ENCODE results near the gene MYPOP. TPM values are rescaled to one million over a fixed set of nuclear protein-coding genes. Genes with fewer than 3 reads are reported as not detected.

Gene MYPOP
- total and polyA plus RNA-seq, 2 donors (not counting 3 experiments of a cell fraction or from before 2014, with no cell fraction given) = 3.9 to 9.0 TPM

DNA sequence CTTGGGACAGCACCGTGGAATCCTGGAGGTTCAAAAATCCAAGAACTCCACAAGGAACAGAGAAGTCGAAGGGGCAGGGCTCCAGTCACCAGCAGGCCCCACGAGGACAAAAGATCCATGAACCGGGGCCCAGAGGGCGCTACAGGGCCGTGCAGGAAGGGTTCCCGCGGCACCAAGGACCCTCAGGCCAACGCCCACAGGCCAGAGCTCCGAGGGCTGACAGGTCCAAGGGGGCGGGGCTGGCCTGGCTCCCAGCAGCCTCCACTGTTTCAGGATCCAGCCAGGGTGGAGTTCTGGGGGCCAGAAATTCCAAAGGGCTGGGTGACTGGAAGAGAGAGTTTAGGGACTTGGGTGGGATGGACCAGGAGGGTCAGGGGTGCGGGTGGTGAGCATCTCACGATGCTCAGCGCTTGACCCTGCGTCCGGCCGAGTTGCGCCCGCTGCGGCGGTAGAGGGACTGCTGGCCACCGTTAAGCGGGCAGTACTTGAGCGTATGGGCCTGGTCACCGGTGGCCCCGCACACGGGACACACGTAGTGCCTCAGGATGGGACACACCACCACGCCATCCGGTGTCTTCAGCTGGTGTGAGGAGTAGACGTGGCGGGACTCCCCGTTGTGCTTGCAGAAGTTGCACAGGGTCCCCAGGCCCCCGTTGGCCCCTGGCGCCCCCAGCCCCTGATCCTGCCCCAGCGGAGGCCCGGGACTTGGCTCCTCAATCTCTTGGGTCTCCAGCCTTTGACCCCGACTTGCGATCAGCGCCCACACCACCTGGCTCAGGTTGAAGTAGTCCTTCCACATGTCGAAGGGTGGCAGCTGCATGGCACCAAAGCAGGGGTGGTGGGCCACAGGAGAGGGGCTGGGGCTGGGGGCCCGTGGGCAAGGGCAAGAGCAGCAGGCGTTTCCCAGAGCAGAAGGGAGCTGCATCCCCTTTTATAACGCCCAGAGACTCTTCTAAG is 11.7 kb upstream of the MYPOP start, which contains the start of gene NANOS2:
NANOS2 (minus strand) TSS at position 905 of the 957 bp plus-strand sequence; CDS start at position 820, 85 bp downstream.
- H2AFZ ChIP-seq (ENCODE audit: low read depth, low read length) = peak within 1 kb of the TSS; percentile 27
- no peaks in the 10 kb centered on the region for H3K79me2 ChIP-seq (ENCODE audit: control insufficient read depth, insufficient read depth, low read length)
- H4K20me1 ChIP-seq (replicated peaks; ENCODE audit: control insufficient read depth, extremely low read depth, insufficient read depth, low read length) = no peaks in the 10 kb centered on the region
- H3K36me3 ChIP-seq (ENCODE audit: control insufficient read depth in 2 of 2, extremely low read depth in 1 of 2, insufficient read depth in 2 of 2, low read length in 2 of 2) = no peaks in the 10 kb centered on the region
- no peaks in the 10 kb centered on the region for H3K9me1 ChIP-seq (replicated peaks; ENCODE audit: control insufficient read depth, extremely low read depth, insufficient read depth, low read length)
- no peak within 1 kb of the TSS for H3K4me2 ChIP-seq (ENCODE audit: insufficient read depth, low read length)
- H3K9me3 ChIP-seq (replicated peaks; ENCODE audit: control insufficient read depth, insufficient read depth, low read length) = no peaks in the 10 kb centered on the region
- dilution Hi-C loops (cut with MboI; ENCODE audit: extremely low pct_ligation_motif_present, low sequenced_read_pairs) = no loop called here
- no peaks in the 10 kb centered on the region for H3K27me3 ChIP-seq (ENCODE audit: control insufficient read depth in 2 of 2, insufficient read depth in 2 of 2, low read length in 2 of 2)
- ChIA-PET CTCF (interaction anchor here (0.6 to 1.5 kb wide), 6 partner anchors 12 to 163 kb away, joined by 3 to 5 read pairs (median 3); partner anchors contain the start of gene MYPOP), POLR2A (no interaction called here)
- no peaks in the 10 kb centered on the region for H3K4me1 ChIP-seq (ENCODE audit: control insufficient read depth, extremely low read depth, insufficient read depth, low read length)
- FAIRE-seq (peak; percentile 70), DNase-seq (ENCODE audit: low read depth, low spot score) (peak; percentile 32)
- no TSS peak for BruUV-seq (replicated peaks)
- no peak within 1 kb of the TSS for H3K9ac ChIP-seq (replicated peaks; ENCODE audit: extremely low read depth, insufficient read depth, low read length)
- no peak within 1 kb of the TSS for H3K4me3 ChIP-seq (replicated peaks in 1 of 3; ENCODE audit: insufficient read depth in 1 of 3, low read depth in 1 of 3, low read length in 3 of 3)
- TF ChIP-seq CTCF (IDR thresholded peaks at IDR 0.05; ENCODE audit: extremely low read depth in 1 of 2, insufficient read depth in 1 of 2, low read depth in 1 of 2, low read length in 2 of 2) = peak; percentile 40 to 47
- TF ChIP-seq MYC (IDR thresholded peaks at IDR 0.05; ENCODE audit: low read depth, low read length) = no peak
- TF ChIP-seq GATA2 (IDR thresholded peaks at IDR 0.05; ENCODE audit: insufficient read depth, insufficient read length, low read depth, low read length) = no peak
- H3K27ac ChIP-seq (ENCODE audit: insufficient read depth, low read depth, low read length) = no peak within 1 kb of the TSS
- intact Hi-C loops (cut with micrococcal nuclease) = loop anchor here (2.0 kb wide), 2 partner anchors 95 to 103 kb away; no protein-coding TSS in a partner anchor

All from endothelial cell of umbilical vein (primary cell).